Measurements from ENCODE around the gene C8A. TPM values are rescaled to one million over a fixed set of nuclear protein-coding genes. Genes with fewer than 3 reads are reported as not detected.

C8A gene
- total and polyA plus RNA-seq, 2 of the 13 experiments (the other 11 are each of a cell fraction or from before 2014, with no cell fraction given), result 10.5 to 15.0 TPM

DNA sequence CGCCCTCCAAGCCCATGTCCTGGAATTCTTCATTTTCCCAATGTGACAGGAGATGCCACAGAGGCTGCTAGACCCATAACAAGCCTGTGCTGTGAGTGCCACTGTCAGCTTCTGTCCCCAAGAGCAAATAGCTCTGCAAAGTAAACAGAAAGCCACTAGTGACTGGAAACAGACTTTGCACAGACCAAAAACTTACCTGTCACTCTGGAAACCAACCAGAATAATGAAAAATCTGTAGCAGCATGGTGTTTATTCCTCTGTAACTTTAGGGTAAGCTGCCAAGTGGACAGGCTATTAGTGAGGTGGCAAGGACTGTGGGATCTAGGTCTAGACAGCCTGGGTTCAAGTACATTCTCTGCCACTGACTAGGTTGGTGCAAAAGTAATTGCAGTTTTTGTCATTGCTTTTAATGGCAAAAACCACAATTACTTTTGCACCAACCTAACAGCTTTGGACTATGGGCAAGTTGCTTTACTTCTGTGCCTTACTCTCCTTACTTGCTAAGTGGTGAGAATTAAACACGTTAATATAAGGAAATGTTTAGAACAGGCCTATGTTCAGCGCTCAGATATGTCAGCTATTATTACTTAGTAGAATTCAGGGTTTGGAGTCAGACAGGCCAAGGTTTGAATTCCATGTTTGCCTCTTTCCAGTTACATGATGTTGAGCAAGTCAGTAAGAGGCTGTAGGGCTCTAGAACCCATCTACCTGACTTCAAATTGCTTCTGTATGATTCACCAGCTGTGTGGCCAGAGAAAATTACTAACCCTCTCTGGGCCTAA is 111.5 kb downstream of the C8A start, which contains the start of gene C8B (continued):
- TF ChIP-seq HIC2 (CRISPR knock-in tag; IDR thresholded peaks at IDR 0.05; ENCODE audit: low read depth) (peak; percentile 62), ZBTB14 (CRISPR knock-in tag; IDR thresholded peaks at IDR 0.05) (no peak), RBM22 (optimal IDR thresholded peaks at IDR 0.05; ENCODE audit: low read length) (no peak), ZNF768 (CRISPR knock-in tag; IDR thresholded peaks at IDR 0.05) (peak; percentile 74; the same call in 1 of the 2 replicates), GLI4 (CRISPR knock-in tag; IDR thresholded peaks at IDR 0.05; ENCODE audit: borderline replicate concordance) (0 out of 2 replicates have a peak, but pooled peaks have one; percentile 53), FOXC1 (CRISPR knock-in tag; IDR thresholded peaks at IDR 0.05; ENCODE audit: borderline replicate concordance) (0 out of 2 replicates have a peak, but pooled peaks have one; percentile 52), SP1 (IDR thresholded peaks at IDR 0.05) (no peak), SP1 (CRISPR knock-in tag; IDR thresholded peaks at IDR 0.05) (no peak), ZNF572 (CRISPR knock-in tag; IDR thresholded peaks at IDR 0.05) (no peak), KLF13 (CRISPR knock-in tag; IDR thresholded peaks at IDR 0.05) (no peak), RXRB (CRISPR knock-in tag; IDR thresholded peaks at IDR 0.05; ENCODE audit: borderline replicate concordance) (peak; percentile 67), ZNF205 (CRISPR knock-in tag; IDR thresholded peaks at IDR 0.05) (0 out of 2 replicates have a peak, but pooled peaks have one; percentile 27), TEAD3 (CRISPR knock-in tag; optimal IDR thresholded peaks at IDR 0.05; ENCODE audit: borderline replicate concordance) (peak; percentile 78), RELA (CRISPR knock-in tag; IDR thresholded peaks at IDR 0.05) (no peak), ZNF646 (CRISPR knock-in tag; IDR thresholded peaks at IDR 0.05) (peak; percentile 40; the same call in 1 of the 2 replicates), ADNP (CRISPR knock-in tag; IDR thresholded peaks at IDR 0.05) (no peak), ZNF598 (CRISPR knock-in tag; IDR thresholded peaks at IDR 0.05; ENCODE audit: borderline replicate concordance) (no peak), ZNF264 (CRISPR knock-in tag; IDR thresholded peaks at IDR 0.05) (0 out of 2 replicates have a peak, but pooled peaks have one; percentile 28), NCOA1 (CRISPR knock-in tag; IDR thresholded peaks at IDR 0.05) (no peak), SKI (IDR thresholded peaks at IDR 0.05; ENCODE audit: partially characterized antibody) (peak; percentile 89), PHF20 (CRISPR knock-in tag; IDR thresholded peaks at IDR 0.05) (no peak)

All from HepG2 (cell line).